SU-DHL-6 (cell line): Measurements from ENCODE around the gene STARD6.

Experiments
- H2AFZ ChIP-seq: fragments of 200-600 bp; sonication (generic); 2 replicates; pipeline ENCODE4 v1.6.1; 2014; ENCODE audit warnings: low read depth, mild to moderate bottlenecking, moderate library complexity, mixed read lengths, antibody characterized with exemption, low read length; ENCODE audit not compliant: severe bottlenecking
- H3F3A ChIP-seq: fragments of 200-600 bp; shearing (Covaris generic); 2 replicates; pipeline ENCODE4 v1.6.0; 2016; ENCODE audit warnings: antibody characterized with exemption, mild to moderate bottlenecking; ENCODE audit not compliant: insufficient read depth
- H3K27ac ChIP-seq: fragments of 200-600 bp; sonication (generic); 2 replicates; pipeline ENCODE4 v1.5.1; 2016; ENCODE audit warnings: low read depth, mild to moderate bottlenecking, low read length, moderate library complexity, mixed read lengths
- H3K27me3 ChIP-seq: fragments of 200-600 bp; sonication (generic), shearing (Covaris generic); 2 replicates; pipeline ENCODE4 v1.6.0; 2014; ENCODE audit warnings: mild to moderate bottlenecking, low read length
- H3K36me3 ChIP-seq: fragments of 200-600 bp; sonication (generic); 2 replicates; pipeline ENCODE4 v1.6.1; 2014; ENCODE audit warnings: mild to moderate bottlenecking, low read length, mixed read lengths
- H3K4me2 ChIP-seq: fragments of 300-600, 200-600 bp; shearing (Covaris generic), sonication (generic); 2 replicates; pipeline ENCODE4 v1.6.0; 2014; ENCODE audit warnings: low read length, low read depth, mild to moderate bottlenecking; ENCODE audit not compliant: poor library complexity, severe bottlenecking
- H3K4me3 ChIP-seq: fragments of 200-600 bp; sonication (generic); 2 replicates; pipeline ENCODE4 v1.5.1; 2014; ENCODE audit warnings: antibody characterized with exemption, low read length, mild to moderate bottlenecking, mixed read lengths; ENCODE audit not compliant: insufficient read depth, poor library complexity, severe bottlenecking
- H3K79me2 ChIP-seq: fragments of 200-600 bp; sonication (generic); 2 replicates; pipeline ENCODE4 v1.6.1; 2014; ENCODE audit warnings: mild to moderate bottlenecking, low read length, moderate library complexity; ENCODE audit not compliant: insufficient read depth
- H3K9ac ChIP-seq: fragments of 200-600 bp; sonication (generic); 2 replicates; pipeline ENCODE4 v1.7.0; 2014; ENCODE audit warnings: mild to moderate bottlenecking, low read length
- H3K9me2 ChIP-seq: fragments of 200-600 bp; sonication (generic); replicated peaks from 2 replicates; pipeline ENCODE4 v1.6.1; 2014; ENCODE audit warnings: low read length; ENCODE audit not compliant: insufficient read depth
- H3K9me3 ChIP-seq: fragments of 200-600 bp; sonication (generic); 2 replicates; pipeline ENCODE4 v1.6.1; 2014; ENCODE audit warnings: low read length, mixed read lengths; ENCODE audit not compliant: insufficient read depth
- H4K20me1 ChIP-seq: fragments of 200-600 bp; sonication (generic); 2 replicates; pipeline ENCODE4 v1.6.1; 2014; ENCODE audit warnings: low read depth, mild to moderate bottlenecking, antibody characterized with exemption, low read length, moderate library complexity, mixed read lengths
- EZH2phosphoT487 ChIP-seq: fragments of 200-600 bp; sonication (generic), shearing (Covaris generic); conservative IDR thresholded peaks from 2 replicates; pipeline ENCODE4 v1.6.1; 2018; ENCODE audit warnings: mild to moderate bottlenecking, antibody characterized with exemption, low read length, moderate library complexity, mixed read lengths
- TF ChIP-seq, protein P1 (sequence below): fragments of 200-600 bp; sonication (generic); IDR thresholded peaks from one replicate; pipeline ENCODE4 v1.5.1; 2017; ENCODE audit warnings: antibody characterized with exemption, mild to moderate bottlenecking, low read length, moderate library complexity; ENCODE audit not compliant: insufficient read depth, poor library complexity, severe bottlenecking

Gene STARD6

DNA sequence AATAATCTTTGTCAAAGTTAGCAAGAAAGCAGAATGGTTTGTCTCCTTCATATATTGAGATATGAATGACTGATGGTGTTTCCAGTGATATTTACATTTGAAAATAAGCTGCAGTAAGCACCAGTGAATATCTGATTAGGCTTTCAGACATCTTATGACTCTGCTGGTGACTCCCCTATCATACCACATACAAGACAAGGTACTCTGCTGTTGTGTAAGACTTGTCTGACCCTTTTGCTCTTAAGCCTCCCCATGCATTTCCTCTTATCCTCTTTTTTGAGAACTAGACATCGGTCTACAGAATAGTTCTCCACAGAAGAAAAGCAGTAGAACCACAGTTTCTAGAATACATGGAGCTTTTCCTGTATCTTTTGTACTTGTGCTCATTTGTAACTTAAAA, 79.0 kb downstream of the STARD6 start:
- H4K20me1 ChIP-seq = no peaks in the 10 kb centered on the region
- no peak overlapping the region for H3K27ac ChIP-seq
- no peak for TF ChIP-seq EZH2phosphoT487
- TF ChIP-seq, protein P1, sequence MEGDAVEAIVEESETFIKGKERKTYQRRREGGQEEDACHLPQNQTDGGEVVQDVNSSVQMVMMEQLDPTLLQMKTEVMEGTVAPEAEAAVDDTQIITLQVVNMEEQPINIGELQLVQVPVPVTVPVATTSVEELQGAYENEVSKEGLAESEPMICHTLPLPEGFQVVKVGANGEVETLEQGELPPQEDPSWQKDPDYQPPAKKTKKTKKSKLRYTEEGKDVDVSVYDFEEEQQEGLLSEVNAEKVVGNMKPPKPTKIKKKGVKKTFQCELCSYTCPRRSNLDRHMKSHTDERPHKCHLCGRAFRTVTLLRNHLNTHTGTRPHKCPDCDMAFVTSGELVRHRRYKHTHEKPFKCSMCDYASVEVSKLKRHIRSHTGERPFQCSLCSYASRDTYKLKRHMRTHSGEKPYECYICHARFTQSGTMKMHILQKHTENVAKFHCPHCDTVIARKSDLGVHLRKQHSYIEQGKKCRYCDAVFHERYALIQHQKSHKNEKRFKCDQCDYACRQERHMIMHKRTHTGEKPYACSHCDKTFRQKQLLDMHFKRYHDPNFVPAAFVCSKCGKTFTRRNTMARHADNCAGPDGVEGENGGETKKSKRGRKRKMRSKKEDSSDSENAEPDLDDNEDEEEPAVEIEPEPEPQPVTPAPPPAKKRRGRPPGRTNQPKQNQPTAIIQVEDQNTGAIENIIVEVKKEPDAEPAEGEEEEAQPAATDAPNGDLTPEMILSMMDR = no peak
- no peak overlapping the region for H3K9ac ChIP-seq
- no peaks in the 10 kb centered on the region for H3F3A ChIP-seq
- H2AFZ ChIP-seq = no peak overlapping the region
- H3K4me3 ChIP-seq = no peak overlapping the region
- H3K79me2 ChIP-seq = no peaks in the 10 kb centered on the region
- H3K4me2 ChIP-seq = no peak overlapping the region
- no peaks in the 10 kb centered on the region for H3K9me2 ChIP-seq
- no peaks in the 10 kb centered on the region for H3K27me3 ChIP-seq
- H3K36me3 ChIP-seq = peaks cover 25% of the 10 kb centered on the region; the same call in 1 of the 2 replicates
- no peaks in the 10 kb centered on the region for H3K9me3 ChIP-seq

DNA sequence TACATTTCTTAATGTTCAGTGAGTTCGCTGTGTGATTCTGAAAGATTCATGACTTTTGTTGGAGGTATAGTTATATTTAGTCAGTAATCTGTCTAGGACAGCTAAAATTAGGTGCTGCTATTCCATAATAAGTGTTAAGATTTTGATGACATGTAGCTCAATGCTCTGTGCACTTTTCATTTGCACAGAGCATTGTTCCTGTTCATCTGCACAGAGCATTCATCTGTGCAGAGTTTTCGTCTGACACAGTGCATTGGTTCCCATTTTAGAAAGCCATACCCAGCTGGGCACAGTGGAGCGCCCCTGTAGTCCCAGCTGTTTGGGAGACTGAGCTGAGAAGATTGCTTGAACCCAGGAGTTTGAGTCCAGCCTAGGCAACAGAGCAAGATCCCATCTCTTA, 79.8 kb downstream of the STARD6 start:
- no peaks in the 10 kb centered on the region for H4K20me1 ChIP-seq
- H2AFZ ChIP-seq = no peak overlapping the region
- H3K9me3 ChIP-seq = no peaks in the 10 kb centered on the region
- TF ChIP-seq, protein P1 = no peak
- no peak for TF ChIP-seq EZH2phosphoT487
- no peaks in the 10 kb centered on the region for H3K9me2 ChIP-seq
- peaks cover 22% of the 10 kb centered on the region; the same call in 1 of the 2 replicates for H3K36me3 ChIP-seq
- no peaks in the 10 kb centered on the region for H3K79me2 ChIP-seq
- H3K27ac ChIP-seq = no peak overlapping the region
- no peak overlapping the region for H3K9ac ChIP-seq
- no peak overlapping the region for H3K4me3 ChIP-seq
- no peak overlapping the region for H3K4me2 ChIP-seq
- no peaks in the 10 kb centered on the region for H3F3A ChIP-seq
- H3K27me3 ChIP-seq = no peaks in the 10 kb centered on the region
